GM12873 (cell line): ENCODE results near the gene VSIG10.

Source experiments
- TF ChIP-seq, protein P1 (sequence below): IDR thresholded peaks from 2 replicates; pipeline ENCODE4 v1.5.1; 2012; ENCODE audit warnings: low read depth, mild to moderate bottlenecking, moderate library complexity, low read length, control low read depth; ENCODE audit not compliant: insufficient read depth; ENCODE audit errors: missing control alignments

Gene VSIG10

DNA sequence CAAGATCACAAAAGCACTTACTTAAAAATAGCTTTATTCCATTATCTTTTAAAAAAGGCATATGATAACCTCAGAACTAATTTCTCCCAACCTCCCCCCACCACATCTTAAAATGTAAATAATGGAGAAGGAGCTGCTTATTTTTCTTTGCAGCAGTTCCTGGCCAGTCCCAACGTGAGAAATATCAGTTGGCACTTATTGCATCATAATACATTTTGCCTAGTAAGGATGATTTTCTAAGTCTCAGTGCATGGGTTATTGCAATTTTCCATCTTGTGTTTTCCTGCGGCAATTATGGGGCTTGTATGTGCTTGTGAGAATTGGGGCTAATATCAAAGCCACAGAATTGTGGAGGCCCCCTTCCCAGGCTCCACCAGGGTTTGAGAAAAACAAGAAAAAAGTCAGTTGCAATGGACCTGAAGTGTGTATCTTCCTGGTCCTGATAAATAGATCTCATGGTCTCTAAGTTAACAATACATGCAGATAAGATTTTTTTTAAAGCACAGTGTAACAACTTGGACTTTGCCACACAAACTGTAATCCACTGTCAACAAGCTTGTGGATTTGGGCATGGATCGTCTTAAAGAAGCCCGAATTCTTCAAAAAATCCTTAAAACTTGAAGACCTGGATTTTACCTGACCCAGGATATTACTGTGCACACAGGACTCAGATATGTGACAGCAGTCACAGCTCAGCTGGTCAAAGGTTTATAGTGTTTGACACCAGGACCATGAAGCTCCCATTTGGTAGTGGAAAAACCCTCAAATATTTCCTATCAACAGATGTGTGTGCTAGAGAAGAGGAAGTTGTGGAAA lies 40.0 kb downstream of the VSIG10 start:
- TF ChIP-seq, protein P1, sequence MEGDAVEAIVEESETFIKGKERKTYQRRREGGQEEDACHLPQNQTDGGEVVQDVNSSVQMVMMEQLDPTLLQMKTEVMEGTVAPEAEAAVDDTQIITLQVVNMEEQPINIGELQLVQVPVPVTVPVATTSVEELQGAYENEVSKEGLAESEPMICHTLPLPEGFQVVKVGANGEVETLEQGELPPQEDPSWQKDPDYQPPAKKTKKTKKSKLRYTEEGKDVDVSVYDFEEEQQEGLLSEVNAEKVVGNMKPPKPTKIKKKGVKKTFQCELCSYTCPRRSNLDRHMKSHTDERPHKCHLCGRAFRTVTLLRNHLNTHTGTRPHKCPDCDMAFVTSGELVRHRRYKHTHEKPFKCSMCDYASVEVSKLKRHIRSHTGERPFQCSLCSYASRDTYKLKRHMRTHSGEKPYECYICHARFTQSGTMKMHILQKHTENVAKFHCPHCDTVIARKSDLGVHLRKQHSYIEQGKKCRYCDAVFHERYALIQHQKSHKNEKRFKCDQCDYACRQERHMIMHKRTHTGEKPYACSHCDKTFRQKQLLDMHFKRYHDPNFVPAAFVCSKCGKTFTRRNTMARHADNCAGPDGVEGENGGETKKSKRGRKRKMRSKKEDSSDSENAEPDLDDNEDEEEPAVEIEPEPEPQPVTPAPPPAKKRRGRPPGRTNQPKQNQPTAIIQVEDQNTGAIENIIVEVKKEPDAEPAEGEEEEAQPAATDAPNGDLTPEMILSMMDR, result no peak

DNA sequence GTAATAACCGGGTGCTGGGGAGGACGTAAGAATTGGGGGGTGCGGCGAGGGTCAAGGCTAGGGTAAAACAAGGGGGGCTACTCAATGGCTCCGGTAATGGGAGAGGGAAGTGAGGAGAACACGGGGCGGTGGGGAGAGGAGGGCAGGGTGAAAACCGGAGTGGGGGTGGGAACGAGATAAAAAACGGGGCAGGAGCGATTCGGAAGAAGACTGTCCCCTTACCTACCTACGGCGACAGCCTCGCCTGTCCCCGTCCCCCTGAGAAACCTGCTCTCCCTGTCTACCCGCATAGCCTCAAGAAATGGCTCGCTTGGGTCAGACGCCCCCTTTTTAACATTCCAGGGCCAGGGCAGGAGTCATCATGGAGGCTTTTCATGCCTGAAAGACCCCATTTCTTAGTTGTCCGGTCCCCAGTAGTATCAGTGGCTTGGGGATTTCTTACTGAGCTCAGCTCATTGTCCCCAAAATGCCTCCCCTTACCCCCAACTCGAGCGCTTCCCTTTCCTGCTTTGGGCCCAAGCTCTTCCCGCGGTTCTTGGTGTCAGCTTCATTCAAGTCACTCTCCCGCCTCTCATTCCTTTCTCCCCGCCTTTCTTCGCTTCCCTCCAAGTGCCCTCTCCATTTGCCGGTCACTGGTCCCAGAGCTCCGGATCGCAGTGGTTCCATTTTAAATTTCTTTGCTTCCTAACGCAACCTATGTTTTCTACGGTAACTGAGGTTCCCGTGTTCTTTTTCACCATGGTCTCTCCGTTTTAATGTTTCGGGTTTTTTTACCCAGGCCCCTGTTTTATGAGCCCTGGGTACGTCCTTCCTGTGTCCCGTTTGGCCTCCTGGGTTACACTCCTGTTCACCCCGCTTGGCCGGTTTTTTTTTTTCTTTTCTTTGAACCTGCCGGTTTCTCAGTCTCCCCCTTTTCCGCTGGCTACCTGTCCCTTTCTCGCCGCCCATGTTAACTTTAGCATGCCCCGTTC lies 41.7 kb downstream of the VSIG10 start:
- TF ChIP-seq, protein P1, result no peak

DNA sequence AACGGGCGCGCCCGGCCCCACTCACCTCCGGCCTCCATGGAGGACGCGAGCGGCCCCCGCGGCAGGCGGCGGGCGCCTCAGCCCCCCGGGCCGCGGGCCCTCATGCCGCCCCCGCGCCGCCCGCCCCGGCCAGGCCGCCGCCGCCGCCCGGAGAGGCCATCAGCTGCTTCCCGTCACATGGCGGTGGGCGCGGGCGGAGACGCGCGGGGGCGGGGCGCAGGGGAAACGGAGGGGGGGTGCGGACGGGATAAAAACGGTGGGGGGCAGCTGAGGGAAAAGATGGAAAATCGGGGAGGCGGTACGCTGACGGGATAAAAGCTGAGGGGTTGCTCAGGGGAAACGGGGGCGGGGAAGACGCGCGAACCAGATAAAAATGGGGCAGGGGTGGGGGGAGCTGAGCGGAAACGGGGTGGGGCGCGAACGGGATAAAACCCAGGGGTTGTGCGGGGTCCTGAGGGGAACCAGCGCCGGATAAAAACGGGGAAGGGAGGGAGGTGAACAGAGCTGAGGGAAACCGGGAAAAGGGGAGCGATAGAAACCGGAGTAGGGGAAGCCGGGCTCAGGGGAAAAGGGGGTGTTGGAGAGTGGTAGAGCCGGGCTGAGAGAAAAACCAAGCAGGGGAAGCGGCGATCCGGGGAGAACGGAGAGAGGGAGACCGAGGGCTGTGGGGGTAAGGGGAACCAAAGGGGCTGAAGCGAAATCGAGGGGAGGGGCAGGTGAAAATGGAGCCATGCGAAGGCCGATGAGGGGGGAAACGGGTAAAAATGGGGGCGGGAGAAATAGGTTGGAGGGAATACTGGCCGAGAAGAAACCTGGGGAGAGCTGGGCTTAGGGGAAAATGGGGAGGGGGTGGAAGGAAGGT lies 42.6 kb downstream of the VSIG10 start, which contains the start of gene WSB2:
Gene WSB2, minus strand, starts transcription at position 169 of the 862 bp plus-strand sequence. Its CDS starts 131 bp downstream, at position 38.
- TF ChIP-seq, protein P1, result no peak

DNA sequence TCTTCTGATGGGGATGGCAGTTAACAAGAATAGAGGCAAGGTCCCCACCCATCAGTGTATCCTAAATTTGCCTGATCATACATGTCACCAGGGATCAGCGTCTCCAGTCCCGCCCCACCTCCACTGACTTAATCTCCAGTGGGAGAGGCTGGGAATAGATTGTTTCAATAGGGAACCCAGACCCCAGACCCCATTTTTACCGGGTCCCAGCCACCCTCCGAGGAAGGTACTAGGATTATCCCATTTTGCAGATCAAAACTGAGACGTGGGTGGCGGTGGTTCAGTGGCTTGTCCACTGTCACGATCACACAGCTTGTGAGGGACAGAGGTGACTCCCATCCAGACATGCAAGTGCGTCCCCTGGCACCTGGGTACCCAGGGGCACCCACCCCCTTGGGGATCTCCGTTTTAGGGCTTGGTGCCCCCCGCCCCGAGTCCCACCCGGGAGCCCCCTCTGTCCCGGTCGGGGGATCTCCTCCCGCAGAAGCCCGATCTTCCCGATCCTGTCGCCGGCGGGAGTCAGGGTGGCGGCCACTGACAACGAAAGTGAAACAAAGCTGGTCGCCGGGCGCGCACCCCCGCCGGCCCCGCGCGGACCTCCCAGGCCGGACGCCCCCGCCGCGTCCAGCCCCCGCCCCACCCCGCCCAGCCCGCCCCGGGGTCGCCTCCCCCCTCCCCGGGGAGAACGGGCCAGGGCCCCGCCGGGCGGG lies 43.4 kb downstream of the VSIG10 start:
- TF ChIP-seq, protein P1, result no peak

DNA sequence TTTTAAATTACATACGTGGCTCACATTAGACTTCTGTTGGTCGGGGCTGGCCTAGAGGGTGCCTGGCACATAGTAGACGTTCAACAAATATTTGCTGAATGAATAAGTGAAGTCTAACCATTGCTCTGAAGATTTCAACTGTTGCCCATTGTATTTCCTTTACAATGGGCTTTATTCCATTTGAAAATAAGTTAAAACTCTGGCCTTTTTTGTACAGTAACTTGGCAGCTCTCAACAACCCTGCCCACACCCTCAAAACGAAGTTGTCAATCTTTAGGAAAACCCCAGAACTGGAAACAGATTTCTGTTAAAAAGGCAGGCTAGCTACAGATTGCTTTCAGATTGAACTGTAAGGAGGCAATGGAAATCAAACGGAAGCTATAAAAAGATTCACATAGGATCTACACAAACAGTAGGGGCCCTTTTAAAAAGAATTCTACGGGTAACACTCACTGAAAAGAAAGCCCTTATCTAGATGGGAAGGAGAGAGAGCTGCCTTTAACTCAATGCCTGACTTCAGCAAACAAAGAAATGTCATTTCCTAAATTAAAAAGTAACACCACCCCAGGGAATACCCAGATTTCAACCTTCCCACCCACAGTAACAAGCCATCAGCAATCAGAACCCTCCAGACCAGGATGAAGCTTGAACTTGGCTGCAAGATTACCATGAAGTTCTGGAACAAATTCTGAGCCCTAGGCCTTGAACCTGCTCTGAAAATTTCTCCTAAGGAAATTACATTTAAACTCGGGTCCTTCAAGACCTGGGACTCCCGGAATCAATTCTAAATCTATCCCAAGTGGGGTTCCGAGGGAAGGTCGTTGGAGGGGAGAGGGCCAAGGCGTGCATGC lies 44.2 kb downstream of the VSIG10 start:
- TF ChIP-seq, protein P1, result no peak

DNA sequence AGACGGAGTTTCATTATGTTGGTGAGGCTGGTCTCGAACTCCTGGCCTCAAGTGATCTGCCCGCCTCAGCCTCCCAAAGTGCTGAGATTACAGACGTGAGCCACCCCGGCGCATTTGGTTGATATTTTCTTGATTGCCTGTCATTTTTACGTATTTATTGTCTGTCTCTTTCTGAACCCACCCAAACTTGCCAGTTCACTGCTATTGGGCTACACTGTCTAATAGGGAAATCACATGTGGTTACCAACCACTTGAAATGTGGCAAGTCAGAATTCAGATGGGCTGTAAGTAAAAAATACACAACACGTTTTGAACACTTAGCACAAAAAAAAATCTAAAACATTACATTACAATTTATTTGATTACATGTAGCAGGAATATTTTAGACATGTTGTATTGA lies 44.9 kb downstream of the VSIG10 start:
- TF ChIP-seq, protein P1, result no peak
